Erythroblast (primary cell): ENCODE measurements around the gene OSCP1.

Experiments
- GATA1 ChIP-seq: IDR thresholded peaks from 2 replicates; pipeline ENCODE4 v1.6.1; 2011; ENCODE audit warnings: low read depth, mild to moderate bottlenecking, control low read depth, low read length, moderate library complexity
- POLR2A ChIP-seq: IDR thresholded peaks from 2 replicates; pipeline ENCODE4 v1.6.1; 2011; ENCODE audit warnings: mild to moderate bottlenecking, low read length

DNA sequence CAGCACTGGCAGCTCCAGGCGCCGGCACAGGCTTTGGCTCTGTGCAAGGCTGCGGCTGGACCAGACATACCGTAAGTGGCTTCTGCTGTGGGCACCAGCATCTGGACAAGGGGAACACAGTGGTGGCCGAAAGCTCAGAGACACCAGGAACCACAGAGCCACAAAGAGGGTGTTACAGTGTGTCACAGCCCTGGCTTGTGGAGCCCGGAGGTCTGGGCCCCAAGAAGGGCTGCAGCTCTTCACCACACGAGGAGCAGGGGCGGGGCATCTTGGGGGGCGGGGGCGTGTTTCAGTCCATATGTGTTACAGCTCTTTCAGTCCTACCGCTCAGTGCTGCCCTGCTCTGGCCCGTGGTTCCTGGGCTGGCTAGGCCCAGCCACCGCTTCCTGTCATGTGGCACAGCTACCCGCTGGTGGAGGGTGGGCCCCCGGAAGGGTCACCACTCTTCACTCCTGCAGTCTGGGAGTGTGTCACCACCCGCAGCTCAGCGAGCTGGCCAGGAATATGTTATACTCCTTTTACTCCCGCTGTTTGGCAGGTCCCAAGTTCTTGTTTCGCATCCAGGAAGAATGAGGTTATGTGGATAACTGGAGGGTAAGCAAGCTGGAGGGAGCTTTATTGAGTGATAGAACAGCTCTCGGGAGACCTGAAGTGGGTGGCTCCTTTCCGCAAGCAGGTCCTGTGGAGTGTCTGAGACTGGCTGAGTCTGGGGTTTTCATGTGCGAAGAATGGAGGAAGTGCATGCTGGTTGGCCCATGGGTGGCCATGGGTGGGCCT, 49.2 kb downstream of the OSCP1 start:
- TF ChIP-seq POLR2A (peak; percentile 86), GATA1 (no peak)
